Transverse colon (tissue), 4 donors: ENCODE results near the gene RNF121. TPM values are rescaled to one million over a fixed set of nuclear protein-coding genes. Genes with fewer than 3 reads are reported as not detected.

Experiments used
- DNase-seq: peaks from one replicate; pipeline ENCODE4 v3.0.0-alpha.2; 2019
- H3K27ac ChIP-seq, 4 donors: fragments of 200-600 bp; sonication (generic); 2 replicates each; pipeline ENCODE4 v1.5.1; 2016 to 2018; ENCODE audit warnings: inconsistent platforms in 4 of 4
- H3K27me3 ChIP-seq: fragments of 200-600 bp; sonication (generic); 2 replicates; pipeline ENCODE4 v1.5.1; 2017; ENCODE audit warnings: inconsistent platforms
- H3K36me3 ChIP-seq, 4 donors: fragments of 200-600 bp; sonication (generic); 2 replicates each; pipeline ENCODE4 v1.5.1; 2017 to 2019; ENCODE audit warnings: inconsistent platforms in 4 of 4
- H3K4me1 ChIP-seq, 4 donors: fragments of 200-600 bp; sonication (generic); 2 replicates each; pipeline ENCODE4 v1.5.1; 2017 to 2020; ENCODE audit warnings: inconsistent platforms in 4 of 4
- H3K4me3 ChIP-seq, 4 donors: fragments of 200-600 bp; sonication (generic); 1 replicate in 1 of 4; 2 replicates in 3 of 4; pipeline versions ENCODE4 v1.5.1 to v1.6.1; 2017 to 2019; ENCODE audit warnings: inconsistent platforms in 4 of 4
- H3K9me3 ChIP-seq, 2 donors: fragments of 200-600 bp; sonication (generic); 2 replicates each; pipeline ENCODE4 v1.5.1; 2017 to 2019; ENCODE audit warnings: inconsistent platforms in 2 of 2
- EP300 ChIP-seq: sonication (generic); formaldehyde crosslinking; IDR thresholded peaks from one replicate; pipeline ENCODE4 v1.6.1; 2017; ENCODE audit warnings: antibody characterized with exemption, low read depth
- POLR2A ChIP-seq: fragments of 450-650 bp; IDR thresholded peaks from one replicate; pipeline ENCODE4 v1.6.1; 2016; ENCODE audit warnings: antibody characterized with exemption, mild to moderate bottlenecking, moderate library complexity
- POLR2AphosphoS5 ChIP-seq, 3 donors: sonication (generic); formaldehyde crosslinking; IDR thresholded peaks; one replicate each; pipeline ENCODE4 v1.6.1; 2016; ENCODE audit warnings: antibody characterized with exemption in 3 of 3
- WGBS, 2 donors: methylation state at CpG; one replicate each; pipeline ENCODE4 v1.1.5; 2018; ENCODE audit warnings: low coverage in 1 of 2; 5-methylcytosine and 5-hydroxymethylcytosine counted together
- in situ Hi-C, 4 donors: fragments of 200-750 bp; cut with MboI; loops; one replicate each; pipeline versions ENCODE4 v1.15.0 to v1.15.1; 2017; ENCODE audit warnings: low sequenced_read_pairs in 3 of 4, low pct_ligation_motif_present in 1 of 4, low pct_unique_long_range_greater_than_20kb in 1 of 4
- intact Hi-C: fragments of 100-400 bp; cut with DNase I; formaldehyde crosslinking; loops from one replicate; pipeline ENCODE4 v1.15.1; 2023; ENCODE audit warnings: low total_unique reads
- total RNA-seq, 4 donors: library from RNA; depleted of rRNA; stranded (reverse); fragments of >200 nt; gene quantifications; one replicate each; pipeline ENCODE4 v1.1.0, GENCODE V29; 2016
- TF ChIP-seq, protein P1 (sequence below), 5 experiments: fragments of 200-600 bp in 3 of 5; fragments of 450-650 bp in 2 of 5; sonication (generic) in 3 of 5; IDR thresholded peaks; 1 replicate in 2 of 5; 2 replicates in 3 of 5; pipeline ENCODE4 v1.5.1; 2016 to 2017; ENCODE audit warnings: antibody characterized with exemption in 5 of 5, inconsistent platforms in 3 of 5, mild to moderate bottlenecking in 2 of 5, moderate library complexity in 1 of 5

RNF121 gene
- total RNA-seq, 4 donors from 2014 or later, result 9.7 to 38.6 (median 31.4) TPM

DNA sequence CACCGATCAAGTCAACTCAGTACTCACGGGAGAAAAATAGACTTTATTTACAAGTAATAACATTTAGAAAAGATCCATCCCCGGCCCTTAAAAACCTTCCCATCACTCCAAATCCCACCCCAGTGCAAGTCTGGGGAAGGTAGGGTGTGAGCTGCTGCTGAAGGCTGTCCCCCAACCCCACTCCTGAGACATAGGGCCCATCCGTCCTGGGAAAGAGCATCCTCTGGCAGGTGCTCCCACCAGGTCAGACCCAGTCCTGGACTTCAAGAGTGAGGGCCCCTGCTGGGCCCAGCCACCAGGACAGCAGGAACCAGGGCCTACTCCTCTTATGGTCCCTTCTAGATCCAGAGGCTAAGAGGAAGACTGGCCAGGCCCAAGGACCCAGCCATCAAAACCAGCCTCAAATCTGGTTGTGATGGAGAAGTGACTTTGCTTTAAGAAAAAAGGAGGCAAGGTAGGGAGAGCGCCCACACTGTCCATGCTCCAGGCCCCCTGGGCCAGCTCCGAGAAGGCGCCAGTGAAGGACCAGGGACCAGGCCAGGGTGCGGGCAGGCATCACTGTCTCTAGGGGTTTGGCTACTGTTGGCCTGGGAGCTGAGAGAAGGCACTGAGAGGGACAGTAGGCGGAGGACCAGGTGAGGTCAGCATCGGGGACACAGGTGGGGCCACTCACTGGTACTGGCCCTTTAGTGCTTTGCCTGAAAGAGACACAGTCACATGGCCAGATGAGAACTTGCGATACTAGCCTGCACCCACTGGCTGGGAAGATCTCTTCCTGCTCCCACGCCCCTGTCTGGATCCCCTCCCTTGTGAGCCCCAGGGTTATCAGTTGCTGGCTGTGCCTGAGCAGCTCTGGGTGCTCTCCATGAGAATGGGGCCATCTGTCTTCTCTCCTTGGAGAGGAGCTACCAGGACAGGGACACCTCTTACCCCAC lies 74.3 kb downstream of the RNF121 start:
- Histone ChIP-seq H3K4me1 (peaks cover 4 to 26% (median 13%) of the 10 kb centered on the region in 4 donors), H3K27ac (no peak overlapping the region), H3K36me3 (peaks cover 0 to 54% (median 31%) of the 10 kb centered on the region in 4 donors), H3K27me3 (no peaks in the 10 kb centered on the region), H3K9me3 (no peaks in the 10 kb centered on the region), H3K4me3 (no peak overlapping the region)
- in situ Hi-C loops, result no loop called here
- TF ChIP-seq, protein P1, sequence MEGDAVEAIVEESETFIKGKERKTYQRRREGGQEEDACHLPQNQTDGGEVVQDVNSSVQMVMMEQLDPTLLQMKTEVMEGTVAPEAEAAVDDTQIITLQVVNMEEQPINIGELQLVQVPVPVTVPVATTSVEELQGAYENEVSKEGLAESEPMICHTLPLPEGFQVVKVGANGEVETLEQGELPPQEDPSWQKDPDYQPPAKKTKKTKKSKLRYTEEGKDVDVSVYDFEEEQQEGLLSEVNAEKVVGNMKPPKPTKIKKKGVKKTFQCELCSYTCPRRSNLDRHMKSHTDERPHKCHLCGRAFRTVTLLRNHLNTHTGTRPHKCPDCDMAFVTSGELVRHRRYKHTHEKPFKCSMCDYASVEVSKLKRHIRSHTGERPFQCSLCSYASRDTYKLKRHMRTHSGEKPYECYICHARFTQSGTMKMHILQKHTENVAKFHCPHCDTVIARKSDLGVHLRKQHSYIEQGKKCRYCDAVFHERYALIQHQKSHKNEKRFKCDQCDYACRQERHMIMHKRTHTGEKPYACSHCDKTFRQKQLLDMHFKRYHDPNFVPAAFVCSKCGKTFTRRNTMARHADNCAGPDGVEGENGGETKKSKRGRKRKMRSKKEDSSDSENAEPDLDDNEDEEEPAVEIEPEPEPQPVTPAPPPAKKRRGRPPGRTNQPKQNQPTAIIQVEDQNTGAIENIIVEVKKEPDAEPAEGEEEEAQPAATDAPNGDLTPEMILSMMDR (IDR thresholded peaks at IDR 0.05), result no peak
- no peak for TF ChIP-seq EP300
- TF ChIP-seq POLR2AphosphoS5 (IDR thresholded peaks at IDR 0.05), result no peak
- no peak for TF ChIP-seq POLR2A
- intact Hi-C loops, result no loop called here
- DNase-seq, result no peak
- 56 to 81% methylated on average over 2 to 12 of the region's 12 CpGs for WGBS, 2 donors

DNA sequence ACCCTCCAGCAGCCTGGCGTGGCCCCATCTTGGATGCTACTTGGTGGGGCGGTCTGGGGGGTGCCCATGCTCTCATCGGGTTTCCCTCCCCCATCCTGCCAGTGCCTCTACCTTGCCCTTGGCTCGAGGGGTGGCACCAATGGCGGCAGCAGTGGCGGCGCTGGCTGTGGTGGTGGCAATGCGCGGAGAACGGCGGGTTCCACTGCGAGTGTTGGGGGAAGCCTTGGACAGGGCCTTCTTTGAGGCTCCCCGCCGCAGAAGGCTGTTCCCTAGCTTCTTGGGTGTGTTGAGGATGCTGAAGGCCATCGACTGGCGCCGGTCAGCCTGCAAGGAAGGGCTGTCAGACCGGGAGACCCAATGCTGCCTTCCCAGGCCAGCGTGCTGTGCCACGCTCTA lies 74.9 kb downstream of the RNF121 start:
- TF ChIP-seq POLR2A, result no peak
- TF ChIP-seq EP300, result no peak
- no peak for TF ChIP-seq POLR2AphosphoS5 (IDR thresholded peaks at IDR 0.05)
- TF ChIP-seq, protein P1 (IDR thresholded peaks at IDR 0.05), result no peak
- WGBS, 2 donors, result 88% methylated on average over 20 of the region's 20 CpGs; no CpG with 5 or more reads in 1 of the 2 donors
- H3K36me3 ChIP-seq, result peaks cover 0 to 60% (median 36%) of the 10 kb centered on the region in 4 donors
- H3K4me1 ChIP-seq, result peaks cover 4 to 21% (median 13%) of the 10 kb centered on the region in 4 donors
- no peak overlapping the region for H3K27ac ChIP-seq
- in situ Hi-C loops (no loop called here), intact Hi-C loops (no loop called here)
- H3K9me3 ChIP-seq, result no peaks in the 10 kb centered on the region
- no peak overlapping the region for H3K4me3 ChIP-seq
- H3K27me3 ChIP-seq, result no peaks in the 10 kb centered on the region
- no peak for DNase-seq

DNA sequence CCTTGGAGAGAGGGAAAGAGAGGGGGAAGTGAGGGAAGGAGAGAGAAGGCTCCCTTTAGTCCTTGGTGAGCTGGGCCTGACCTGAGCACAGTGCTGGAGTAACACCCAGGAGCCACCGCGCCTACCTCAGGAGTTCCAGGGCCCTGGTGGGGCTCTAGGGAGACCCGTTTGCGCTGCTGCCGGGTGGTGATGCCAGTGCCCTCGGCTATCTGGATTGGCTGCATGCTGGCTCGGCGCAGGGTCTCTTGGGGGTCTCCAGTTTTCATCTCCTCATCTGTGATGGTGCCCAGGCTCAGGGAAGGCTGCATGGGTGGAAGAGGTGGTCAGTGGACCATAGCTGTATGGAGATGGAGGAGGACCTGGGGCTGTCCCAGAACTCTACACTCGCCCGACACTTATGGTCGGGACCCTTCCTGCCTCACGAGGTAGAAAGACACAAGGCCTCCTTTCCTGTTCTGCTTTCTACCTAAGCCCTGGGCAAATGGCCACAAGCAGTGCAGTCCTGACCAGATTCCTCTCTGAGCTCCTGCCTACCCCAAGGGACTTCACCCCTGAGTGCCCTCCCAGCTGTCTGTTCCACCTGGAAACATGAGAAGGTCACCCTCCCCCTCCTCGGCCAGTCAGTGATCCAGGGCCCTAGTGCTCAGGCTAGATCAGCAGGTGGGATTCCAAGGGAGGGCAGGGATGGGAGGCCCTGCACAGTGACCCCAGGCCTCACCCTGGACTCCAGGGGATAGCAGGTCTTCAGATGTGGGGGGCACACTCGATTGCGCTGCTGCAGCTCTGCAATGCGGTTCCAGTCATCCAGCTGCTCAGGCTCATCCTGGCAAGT lies 75.9 kb downstream of the RNF121 start:
- H3K27ac ChIP-seq, result no peak overlapping the region
- TF ChIP-seq, protein P1 (IDR thresholded peaks at IDR 0.05), result no peak
- TF ChIP-seq POLR2A (no peak), EP300 (no peak), POLR2AphosphoS5 (IDR thresholded peaks at IDR 0.05) (no peak)
- intact Hi-C loops, result no loop called here
- in situ Hi-C loops, result no loop called here
- H3K36me3 ChIP-seq, result peaks cover 0 to 67% (median 41%) of the 10 kb centered on the region in 4 donors
- no peaks in the 10 kb centered on the region for H3K27me3 ChIP-seq
- no peak for DNase-seq
- H3K4me1 ChIP-seq, result peaks cover 2 to 12% (median 6%) of the 10 kb centered on the region in 4 donors
- WGBS, 2 donors, result 92% methylated on average over 16 of the region's 16 CpGs; no CpG with 5 or more reads in 1 of the 2 donors
- H3K9me3 ChIP-seq, result no peaks in the 10 kb centered on the region
- no peak overlapping the region for H3K4me3 ChIP-seq
